Neural cell (in vitro differentiated cells): ENCODE measurements around the gene LARGE1. TPM values are rescaled to one million over a fixed set of nuclear protein-coding genes. Genes with fewer than 3 reads are reported as not detected.

ENCODE experiments used
- H2AFZ ChIP-seq: fragments of 200-600, 300-800 bp; sonication (generic), shearing (Covaris generic); 2 replicates; pipeline ENCODE4 v1.6.0; 2014; ENCODE audit warnings: low read depth, mild to moderate bottlenecking, antibody characterized with exemption, low read length, moderate library complexity
- H3F3A ChIP-seq: fragments of 200-600 bp; shearing (Covaris generic); 2 replicates; pipeline ENCODE4 v1.6.1; 2016; ENCODE audit warnings: mild to moderate bottlenecking, moderate library complexity, mixed read lengths, antibody characterized with exemption, low read length; ENCODE audit not compliant: insufficient read depth, poor library complexity, severe bottlenecking
- H3K27ac ChIP-seq: fragments of 200-600, 300-800 bp; sonication (generic), shearing (Covaris generic); 2 replicates; pipeline ENCODE4 v1.5.1; 2014; ENCODE audit warnings: mild to moderate bottlenecking, low read length, moderate library complexity
- H3K27me3 ChIP-seq: fragments of 300-800, 200-600 bp; sonication (generic), shearing (Covaris generic); 2 replicates; pipeline ENCODE4 v1.6.0; 2014; ENCODE audit warnings: mild to moderate bottlenecking, low read depth, low read length, moderate library complexity; ENCODE audit not compliant: insufficient read depth
- H3K36me3 ChIP-seq: fragments of 300-800, 200-600 bp; sonication (generic), shearing (Covaris generic); 2 replicates; pipeline ENCODE4 v1.5.1; 2014; ENCODE audit warnings: mild to moderate bottlenecking, antibody characterized with exemption, low read length, moderate library complexity; ENCODE audit not compliant: insufficient read depth
- H3K4me2 ChIP-seq: fragments of 300-800, 200-600 bp; sonication (generic), shearing (Covaris generic); 2 replicates; pipeline ENCODE4 v1.6.0; 2014; ENCODE audit warnings: mild to moderate bottlenecking, low read length
- H3K4me3 ChIP-seq: fragments of 300-800, 200-600 bp; sonication (generic), shearing (Covaris generic); 2 replicates; pipeline ENCODE4 v1.5.1; 2014; ENCODE audit warnings: mild to moderate bottlenecking, low read length, moderate library complexity
- H3K79me2 ChIP-seq: fragments of 200-600 bp; shearing (Covaris generic); replicated peaks from 2 replicates; pipeline ENCODE4 v1.6.0; 2014; ENCODE audit warnings: mild to moderate bottlenecking, low read length, moderate library complexity; ENCODE audit not compliant: insufficient read depth
- H3K9ac ChIP-seq: fragments of 300-800, 200-600 bp; sonication (generic), shearing (Covaris generic); 2 replicates; pipeline ENCODE4 v1.6.1; 2016; ENCODE audit warnings: mild to moderate bottlenecking, low read length, mixed read lengths
- H3K9me2 ChIP-seq: fragments of 200-600 bp; shearing (Covaris generic); 2 replicates; pipeline ENCODE4 v1.6.1; 2016; ENCODE audit warnings: mild to moderate bottlenecking, low read length, mixed read lengths; ENCODE audit not compliant: insufficient read depth
- H3K9me3 ChIP-seq: fragments of 200-600, 300-800 bp; sonication (generic), shearing (Covaris generic); 2 replicates; pipeline ENCODE4 v1.6.1; 2016; ENCODE audit warnings: mild to moderate bottlenecking, mixed run types, low read length, moderate library complexity, mixed read lengths
- H4K20me1 ChIP-seq: fragments of 200-600 bp; shearing (Covaris generic); 2 replicates; pipeline ENCODE4 v1.6.1; 2016; ENCODE audit warnings: mild to moderate bottlenecking, mixed run types; ENCODE audit not compliant: insufficient read depth
- CTCF ChIP-seq: fragments of 450-650 bp; IDR thresholded peaks from 2 replicates; pipeline ENCODE4 v1.5.1; 2014; ENCODE audit warnings: antibody characterized with exemption, mild to moderate bottlenecking, moderate library complexity; ENCODE audit not compliant: poor library complexity, severe bottlenecking
- EP300 ChIP-seq: fragments of 450-650 bp; conservative IDR thresholded peaks from 2 replicates; pipeline ENCODE4 v1.6.1; 2014; ENCODE audit warnings: antibody characterized with exemption, mild to moderate bottlenecking, moderate library complexity; ENCODE audit not compliant: poor library complexity, severe bottlenecking
- EZH2 ChIP-seq: fragments of 200-600, 300-800 bp; shearing (Covaris generic), sonication (generic); IDR thresholded peaks from 2 replicates; pipeline ENCODE4 v1.6.1; 2014; ENCODE audit warnings: antibody characterized with exemption, low read length, borderline replicate concordance, mild to moderate bottlenecking; ENCODE audit not compliant: insufficient read depth, poor library complexity, severe bottlenecking
- MXI1 ChIP-seq: fragments of 450-650 bp; conservative IDR thresholded peaks from 2 replicates; pipeline ENCODE4 v1.6.1; 2014; ENCODE audit warnings: antibody characterized with exemption, mild to moderate bottlenecking; ENCODE audit not compliant: poor library complexity, severe bottlenecking
- POLR2AphosphoS5 ChIP-seq: IDR thresholded peaks from 2 replicates; pipeline ENCODE4 v1.6.1; 2012
- RAD21 ChIP-seq: fragments of 450-650 bp; conservative IDR thresholded peaks from 2 replicates; pipeline ENCODE4 v1.6.1; 2014; ENCODE audit warnings: antibody characterized with exemption, mild to moderate bottlenecking, moderate library complexity
- SMC3 ChIP-seq: fragments of 450-650 bp; conservative IDR thresholded peaks from 2 replicates; pipeline ENCODE4 v1.6.1; 2014; ENCODE audit warnings: antibody characterized with exemption, mild to moderate bottlenecking, moderate library complexity; ENCODE audit not compliant: poor library complexity
- TAF1 ChIP-seq: IDR thresholded peaks from 2 replicates; pipeline ENCODE4 v1.6.1; 2012; ENCODE audit warnings: low read depth
- polyA plus RNA-seq: library from polyadenylated mRNA; depleted of rRNA; stranded (reverse); fragments of >200 nt; gene quantifications from 2 replicates; pipeline ENCODE4 v1.2.3, GENCODE V29; 2014
- TF ChIP-seq, protein P1 (sequence below): IDR thresholded peaks from 2 replicates; pipeline ENCODE4 v1.6.1; 2012; ENCODE audit warnings: borderline replicate concordance

The LARGE1 gene
- polyA plus RNA-seq, 1 donor from 2014 or later, result 27.5 TPM

DNA sequence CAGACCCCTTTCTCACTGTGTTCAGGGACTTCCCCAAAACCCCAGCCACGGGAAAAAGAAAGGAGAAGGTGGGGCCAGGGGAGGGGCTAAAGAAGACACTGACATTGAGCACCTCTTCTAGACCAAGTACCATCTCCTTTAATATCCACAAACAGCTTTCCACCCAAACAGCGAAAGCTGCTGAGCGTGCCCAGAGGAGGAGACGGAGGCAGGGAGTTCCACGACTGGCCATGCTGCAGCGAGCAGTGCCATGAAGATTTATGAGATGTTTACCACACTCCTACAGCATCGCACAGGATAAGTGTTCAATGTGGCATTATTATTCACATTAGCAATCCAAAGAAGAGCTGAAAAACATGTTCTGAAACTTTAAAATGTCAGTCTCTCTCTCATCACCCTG, 127.4 kb downstream of the LARGE1 start:
- Histone ChIP-seq H3K27ac (no peak overlapping the region), H3K4me2 (no peak overlapping the region), H3K36me3 (no peaks in the 10 kb centered on the region), H2AFZ (no peak overlapping the region), H3K4me3 (no peak overlapping the region), H3K27me3 (no peaks in the 10 kb centered on the region), H3F3A (no peaks in the 10 kb centered on the region), H3K9me2 (no peaks in the 10 kb centered on the region), H3K79me2 (no peaks in the 10 kb centered on the region), H3K9me3 (peaks cover 8% of the 10 kb centered on the region), H3K9ac (no peak overlapping the region), H4K20me1 (no peaks in the 10 kb centered on the region)
- TF ChIP-seq EP300, result no peak
- TF ChIP-seq POLR2AphosphoS5, result no peak
- TF ChIP-seq EZH2, result no peak
- no peak for TF ChIP-seq RAD21
- TF ChIP-seq, protein P1, sequence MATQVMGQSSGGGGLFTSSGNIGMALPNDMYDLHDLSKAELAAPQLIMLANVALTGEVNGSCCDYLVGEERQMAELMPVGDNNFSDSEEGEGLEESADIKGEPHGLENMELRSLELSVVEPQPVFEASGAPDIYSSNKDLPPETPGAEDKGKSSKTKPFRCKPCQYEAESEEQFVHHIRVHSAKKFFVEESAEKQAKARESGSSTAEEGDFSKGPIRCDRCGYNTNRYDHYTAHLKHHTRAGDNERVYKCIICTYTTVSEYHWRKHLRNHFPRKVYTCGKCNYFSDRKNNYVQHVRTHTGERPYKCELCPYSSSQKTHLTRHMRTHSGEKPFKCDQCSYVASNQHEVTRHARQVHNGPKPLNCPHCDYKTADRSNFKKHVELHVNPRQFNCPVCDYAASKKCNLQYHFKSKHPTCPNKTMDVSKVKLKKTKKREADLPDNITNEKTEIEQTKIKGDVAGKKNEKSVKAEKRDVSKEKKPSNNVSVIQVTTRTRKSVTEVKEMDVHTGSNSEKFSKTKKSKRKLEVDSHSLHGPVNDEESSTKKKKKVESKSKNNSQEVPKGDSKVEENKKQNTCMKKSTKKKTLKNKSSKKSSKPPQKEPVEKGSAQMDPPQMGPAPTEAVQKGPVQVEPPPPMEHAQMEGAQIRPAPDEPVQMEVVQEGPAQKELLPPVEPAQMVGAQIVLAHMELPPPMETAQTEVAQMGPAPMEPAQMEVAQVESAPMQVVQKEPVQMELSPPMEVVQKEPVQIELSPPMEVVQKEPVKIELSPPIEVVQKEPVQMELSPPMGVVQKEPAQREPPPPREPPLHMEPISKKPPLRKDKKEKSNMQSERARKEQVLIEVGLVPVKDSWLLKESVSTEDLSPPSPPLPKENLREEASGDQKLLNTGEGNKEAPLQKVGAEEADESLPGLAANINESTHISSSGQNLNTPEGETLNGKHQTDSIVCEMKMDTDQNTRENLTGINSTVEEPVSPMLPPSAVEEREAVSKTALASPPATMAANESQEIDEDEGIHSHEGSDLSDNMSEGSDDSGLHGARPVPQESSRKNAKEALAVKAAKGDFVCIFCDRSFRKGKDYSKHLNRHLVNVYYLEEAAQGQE, result no peak
- TF ChIP-seq CTCF, result no peak
- no peak for TF ChIP-seq MXI1
- TF ChIP-seq TAF1, result no peak
- TF ChIP-seq SMC3, result no peak

DNA sequence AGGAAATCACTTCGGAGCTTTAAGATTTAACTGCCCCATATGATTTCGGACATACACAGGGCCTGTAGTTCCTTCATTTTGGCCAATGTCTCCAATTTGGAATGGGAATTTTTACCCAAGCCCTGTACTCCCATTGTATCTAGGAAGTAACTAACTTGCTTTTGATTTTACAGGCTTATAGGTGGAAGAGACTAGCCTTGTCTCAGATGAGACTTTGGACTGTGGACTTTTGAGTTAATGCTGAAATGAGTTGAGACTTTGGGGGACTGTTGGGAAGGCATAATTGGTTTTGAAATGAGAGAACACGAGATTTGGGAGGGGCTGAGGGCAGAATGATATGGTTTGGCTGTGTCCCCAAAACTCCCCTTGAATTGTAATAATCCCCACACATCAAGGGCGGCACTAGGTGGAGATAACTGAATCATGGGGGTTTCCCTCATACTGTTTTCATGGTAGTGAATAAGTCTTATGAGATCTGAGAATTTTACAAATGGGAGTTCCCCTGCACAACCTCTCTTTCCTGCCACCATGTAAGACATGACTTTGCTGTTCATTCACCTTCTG, 130.5 kb downstream of the LARGE1 start:
- Histone ChIP-seq H3K27ac (no peak overlapping the region), H3F3A (no peaks in the 10 kb centered on the region), H4K20me1 (no peaks in the 10 kb centered on the region), H3K9me2 (no peaks in the 10 kb centered on the region), H3K9ac (no peak overlapping the region), H3K4me2 (no peak overlapping the region), H3K9me3 (peaks cover 8% of the 10 kb centered on the region), H3K79me2 (no peaks in the 10 kb centered on the region), H2AFZ (no peak overlapping the region), H3K27me3 (no peaks in the 10 kb centered on the region), H3K4me3 (no peak overlapping the region), H3K36me3 (no peaks in the 10 kb centered on the region)
- no peak for TF ChIP-seq SMC3
- TF ChIP-seq, protein P1, result no peak
- no peak for TF ChIP-seq TAF1
- TF ChIP-seq MXI1, result no peak
- TF ChIP-seq RAD21, result no peak
- TF ChIP-seq EP300, result no peak
- no peak for TF ChIP-seq EZH2
- TF ChIP-seq CTCF, result no peak
- no peak for TF ChIP-seq POLR2AphosphoS5
